HUDEP-2 (cell line): ENCODE results near the gene CCBE1.
"Not testable (repeated sequence)": the region's sequence is repeated elsewhere in the genome, so short reads cannot be mapped to it uniquely, and the experiment has no call there.

ENCODE experiments used
- DNase-seq, 76 experiments: peaks; one replicate each; lab custom pipeline; 2025; ENCODE audit not compliant: unreplicated experiment in 76 of 76; lab: John Stamatoyannopoulos, UW

The CCBE1 gene

DNA sequence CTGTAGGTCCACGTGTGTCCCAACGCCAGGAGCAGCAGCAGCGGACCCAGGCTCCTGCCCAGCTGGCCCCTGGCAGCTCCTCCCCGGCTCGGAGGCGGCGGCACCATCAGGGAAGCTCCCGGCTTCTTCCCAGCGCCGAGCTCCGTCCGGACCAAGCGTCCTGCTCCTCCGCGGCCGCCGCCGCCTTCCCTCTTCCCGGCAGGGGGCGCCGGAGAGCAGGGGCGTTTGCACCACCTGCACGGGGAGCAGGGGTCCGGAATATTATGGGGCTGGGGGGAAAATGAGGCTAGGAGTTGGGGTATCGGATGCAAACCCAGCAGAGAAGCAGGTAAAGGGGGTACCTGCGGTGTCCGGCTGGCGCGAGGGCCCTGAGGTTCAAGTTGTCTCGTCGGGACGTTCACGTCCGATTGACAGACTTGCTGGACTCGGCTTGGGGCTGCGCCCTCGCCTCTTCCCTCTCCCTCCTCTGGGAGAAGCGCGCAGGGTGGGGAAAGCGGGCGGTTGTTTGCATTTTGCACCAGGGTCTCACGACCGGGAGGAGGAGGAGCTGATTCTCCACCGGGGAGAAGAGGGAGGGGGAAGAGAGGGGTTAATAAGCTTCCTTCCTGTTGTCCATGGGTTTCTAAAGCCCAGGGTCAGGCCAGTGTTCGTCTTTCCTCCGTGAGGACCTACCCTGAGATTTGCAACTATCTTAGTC lies at the start of gene CCBE1:
CCBE1 (minus strand) TSS at position 188 of the 697 bp plus-strand sequence.
- peak in 39 of 76 experiments; percentile 1 to 67 (median 15) for DNase-seq

DNA sequence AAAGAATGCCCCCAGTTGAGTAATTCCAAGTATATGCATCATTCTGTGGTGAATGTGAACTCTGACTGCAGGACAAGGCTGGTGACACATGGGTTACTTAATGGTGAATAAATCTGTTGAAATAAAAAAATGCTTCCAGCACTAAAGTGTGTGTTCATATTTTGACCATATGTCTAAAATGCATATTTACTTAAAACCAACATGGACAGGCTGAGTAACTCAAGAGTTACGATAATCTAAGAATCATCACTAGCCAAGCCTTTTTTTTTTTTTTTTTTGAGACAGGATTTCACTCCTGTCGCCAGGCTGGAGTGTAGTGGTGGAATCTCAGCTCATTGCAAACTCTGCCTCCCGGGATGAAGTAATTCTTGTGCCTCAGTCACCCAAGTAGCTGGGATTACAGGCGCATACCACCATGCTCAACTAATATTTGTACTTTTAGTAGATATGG lies 47.1 kb upstream of the CCBE1 start:
- DNase-seq: no peak

DNA sequence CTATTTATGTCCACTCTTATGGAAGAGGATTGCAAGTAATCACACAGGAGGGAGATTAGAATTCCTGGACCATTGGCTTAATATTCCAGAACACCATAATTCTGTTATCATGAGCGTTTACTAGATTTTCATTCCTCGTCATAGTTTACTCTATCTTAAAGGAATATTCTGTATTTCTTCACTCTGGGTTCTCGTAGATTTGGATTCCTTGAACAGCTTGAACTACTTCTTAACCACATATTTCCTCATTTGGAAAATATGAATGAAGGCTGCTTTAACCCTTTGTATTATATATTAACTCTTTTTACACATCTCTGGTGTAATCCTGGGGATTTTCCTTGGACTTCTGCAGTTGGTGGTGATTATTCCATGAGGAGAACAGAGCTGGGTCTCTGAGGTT lies 46.3 kb upstream of the CCBE1 start:
- no peak for DNase-seq

DNA sequence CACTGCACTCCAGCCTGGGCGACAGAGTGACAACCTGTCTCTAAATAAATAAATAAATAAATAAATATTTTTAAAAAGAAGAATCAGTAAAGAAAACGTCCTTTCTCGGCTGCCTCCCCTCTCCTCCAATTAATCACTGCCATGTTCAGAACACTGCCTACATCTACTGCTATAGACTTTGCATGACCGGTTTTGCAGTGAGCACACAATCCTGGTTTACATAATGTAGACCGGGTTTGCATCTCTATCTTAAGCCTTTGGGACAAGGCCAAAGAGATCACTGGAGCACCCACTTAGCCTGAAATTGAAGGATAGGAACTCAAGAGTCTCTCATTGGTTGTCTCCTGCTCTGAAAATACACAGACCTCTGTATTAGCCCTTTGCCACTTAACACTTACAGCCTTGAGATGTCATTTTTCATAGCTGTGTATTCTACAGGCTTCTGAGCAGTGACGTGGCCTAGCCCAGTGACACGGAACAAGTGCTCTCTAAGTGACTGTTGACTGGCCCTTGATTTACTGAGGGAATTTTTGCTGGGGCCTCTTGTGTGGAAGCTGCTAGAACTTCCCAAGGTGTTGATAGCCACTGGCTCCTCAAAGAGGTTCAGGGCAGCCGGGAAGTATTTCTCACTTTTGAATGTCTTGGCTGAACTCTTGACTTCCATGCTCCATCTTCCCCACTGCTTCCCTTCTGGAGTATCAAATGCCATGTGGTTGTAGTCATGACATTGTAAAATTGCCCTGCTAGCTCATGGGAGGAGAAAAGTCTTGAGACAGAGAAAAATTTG lies 45.3 kb upstream of the CCBE1 start:
- no peak for DNase-seq

DNA sequence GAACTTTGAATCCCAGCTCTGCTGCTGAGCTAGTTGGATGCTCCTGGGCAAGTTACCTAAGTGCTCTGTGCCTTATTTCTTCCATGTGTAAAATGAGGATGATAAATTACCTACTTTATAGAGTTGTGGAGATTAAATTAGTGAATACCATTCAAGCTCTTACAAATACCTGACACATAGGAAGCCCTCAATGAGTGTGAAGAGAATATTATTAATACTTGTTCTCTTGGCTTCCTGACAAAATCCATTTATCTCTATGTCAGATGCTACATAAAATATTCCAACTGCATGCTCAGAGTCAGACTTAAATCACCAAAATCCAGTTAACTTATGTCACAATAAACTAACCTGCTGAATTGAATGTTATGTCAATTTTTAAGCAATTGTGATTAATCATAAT lies 42.9 kb upstream of the CCBE1 start:
- no peak for DNase-seq

DNA sequence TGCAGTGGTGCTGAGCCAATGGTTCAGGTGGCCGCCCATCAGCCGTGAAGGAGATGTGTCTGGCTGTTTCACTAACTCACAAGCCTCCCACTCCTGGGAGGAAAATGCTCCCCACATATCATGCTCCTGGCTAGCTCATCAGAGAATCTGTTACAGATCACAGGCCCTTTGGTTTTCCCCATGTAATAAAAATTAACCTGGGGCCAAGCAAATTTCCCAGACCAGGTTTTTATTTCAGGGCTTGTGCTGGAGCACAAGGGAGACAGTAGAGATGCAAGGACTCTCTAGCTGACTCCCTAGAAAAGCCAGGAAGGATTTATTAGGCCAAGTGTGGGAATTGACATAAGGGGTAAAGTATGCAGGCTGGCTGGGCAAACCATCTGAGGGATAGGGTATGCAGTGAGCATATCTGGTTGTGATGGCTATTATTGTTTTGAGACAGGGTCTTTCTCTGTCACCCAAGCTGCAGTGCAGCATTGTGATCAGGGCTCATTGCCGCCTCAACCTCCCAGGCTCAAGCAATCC lies 40.6 kb upstream of the CCBE1 start:
- no peak for DNase-seq

DNA sequence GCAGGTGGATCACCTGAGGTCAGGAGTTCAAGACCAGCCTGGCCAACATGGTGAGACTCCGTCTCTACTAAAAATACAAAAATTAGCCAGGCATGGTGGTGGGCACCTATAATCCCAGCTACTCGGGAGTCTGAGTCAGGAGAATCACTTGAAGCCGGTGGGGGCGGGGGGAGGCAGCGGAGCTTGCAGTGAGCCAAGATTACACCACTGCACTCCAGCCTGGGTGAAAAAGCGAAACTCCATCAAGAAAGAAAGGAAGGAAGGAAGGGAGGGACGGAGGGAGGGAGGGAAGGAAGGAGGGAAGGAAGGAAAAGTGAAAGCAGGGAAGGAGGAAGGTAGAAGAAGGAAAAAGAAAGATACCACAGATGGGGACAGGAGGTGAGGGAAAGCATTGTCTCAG lies 40.1 kb upstream of the CCBE1 start:
- DNase-seq: not testable (repeated sequence)

DNA sequence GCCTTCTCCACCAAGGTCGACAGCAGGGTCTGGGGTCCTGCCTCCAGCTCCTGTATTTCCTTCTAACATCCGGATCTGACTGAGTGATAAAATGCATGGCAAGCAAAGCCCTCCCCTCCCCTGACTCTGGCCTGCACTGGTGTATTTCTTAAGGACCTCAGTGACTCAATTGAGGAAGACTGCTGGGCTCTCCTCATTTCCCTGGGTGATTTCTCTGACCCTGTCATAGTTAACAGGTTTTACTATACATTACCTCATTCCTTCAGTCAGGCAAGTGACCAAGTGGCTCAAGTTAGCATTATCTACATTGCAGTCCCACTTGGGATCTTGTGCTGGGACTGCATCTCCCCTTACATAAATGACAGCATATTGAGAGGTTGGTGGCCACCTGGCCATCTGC lies 38.8 kb upstream of the CCBE1 start:
- DNase-seq: no peak

DNA sequence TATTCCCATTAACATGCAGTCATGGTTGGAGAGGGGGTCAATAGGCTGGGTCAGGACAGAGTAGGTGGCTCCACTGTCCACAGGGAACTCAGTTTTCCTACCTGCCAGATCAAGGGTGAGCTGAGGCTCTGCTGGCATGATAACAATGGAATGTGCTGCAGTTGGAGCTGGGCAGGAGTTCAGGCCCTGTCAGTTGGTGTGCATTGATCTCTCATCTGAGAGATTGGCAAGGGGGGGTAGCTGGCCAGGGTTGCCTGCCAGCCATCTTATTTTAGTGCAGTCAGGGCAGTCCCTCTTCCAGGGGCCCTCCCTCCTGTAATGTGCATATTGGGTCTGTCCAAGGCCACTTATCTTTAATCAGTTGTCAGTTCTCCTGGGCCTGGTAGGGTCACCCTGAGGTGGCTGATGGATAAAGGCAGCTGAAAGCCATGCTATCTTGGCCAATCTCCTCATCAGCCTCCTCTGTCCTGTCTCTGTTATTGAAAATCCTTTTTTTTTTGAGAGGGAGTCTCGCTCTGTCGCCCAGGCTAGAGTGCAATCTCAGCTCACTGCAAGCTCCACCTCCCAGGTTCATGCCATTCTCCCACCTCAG lies 38.1 kb upstream of the CCBE1 start:
- DNase-seq: no peak

DNA sequence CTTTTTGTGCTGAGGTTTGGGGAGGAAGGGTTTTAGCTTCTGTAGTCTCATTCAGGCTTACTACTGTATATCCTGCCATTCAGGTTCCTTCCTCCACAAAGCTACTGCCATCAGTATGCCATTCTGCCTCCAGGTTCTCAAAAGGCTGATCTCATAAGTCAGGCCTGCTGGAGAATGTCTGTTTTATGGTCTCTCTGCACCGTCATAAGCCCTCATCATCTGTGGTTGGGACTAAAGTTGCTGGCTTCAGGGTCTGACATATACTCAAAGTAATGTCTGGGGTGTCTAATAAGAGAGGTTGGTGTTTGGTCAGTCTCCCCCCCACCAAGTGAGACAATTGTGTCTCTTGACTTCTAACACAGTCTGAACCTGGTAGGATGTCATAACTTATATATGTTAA lies 36.2 kb upstream of the CCBE1 start:
- no peak for DNase-seq

DNA sequence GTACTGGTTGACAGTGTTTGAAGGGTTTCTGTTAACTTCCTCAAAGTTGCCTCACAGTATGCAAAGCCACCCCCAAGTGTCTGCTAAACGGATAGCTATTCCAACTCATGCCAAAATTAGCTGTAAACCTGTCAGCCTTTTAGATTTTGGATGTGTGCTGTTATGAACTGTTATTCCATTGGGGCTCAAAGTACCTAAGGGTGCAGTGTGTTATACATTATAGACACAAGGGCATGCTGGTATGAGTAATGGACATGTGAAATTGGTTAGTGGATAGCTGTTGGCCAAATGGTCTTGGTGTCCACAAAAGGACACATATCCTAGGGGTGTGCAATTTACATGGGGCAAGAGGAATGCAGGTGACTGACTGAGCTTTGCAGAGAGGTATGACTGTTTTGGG lies 33.7 kb upstream of the CCBE1 start:
- DNase-seq: no peak

DNA sequence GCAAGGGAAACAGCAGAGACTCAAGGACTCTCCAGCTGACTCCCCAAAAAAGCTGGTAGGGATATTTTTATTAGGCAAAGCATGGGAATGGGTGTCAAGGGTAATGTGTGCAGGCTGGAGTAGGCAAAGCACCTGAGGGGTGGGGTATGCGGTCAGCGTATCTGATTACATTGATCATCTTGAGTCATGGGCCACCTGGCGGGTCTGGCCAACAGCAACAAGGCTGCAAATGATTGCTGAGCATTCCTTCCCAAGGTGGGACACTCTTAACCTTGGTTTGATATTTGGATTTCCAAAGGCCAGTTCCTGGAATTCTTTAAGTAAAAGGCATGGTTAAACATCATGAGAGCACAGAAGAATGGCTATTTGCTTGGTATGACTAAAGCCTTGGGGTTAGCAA lies 32.6 kb upstream of the CCBE1 start:
- DNase-seq: no peak

DNA sequence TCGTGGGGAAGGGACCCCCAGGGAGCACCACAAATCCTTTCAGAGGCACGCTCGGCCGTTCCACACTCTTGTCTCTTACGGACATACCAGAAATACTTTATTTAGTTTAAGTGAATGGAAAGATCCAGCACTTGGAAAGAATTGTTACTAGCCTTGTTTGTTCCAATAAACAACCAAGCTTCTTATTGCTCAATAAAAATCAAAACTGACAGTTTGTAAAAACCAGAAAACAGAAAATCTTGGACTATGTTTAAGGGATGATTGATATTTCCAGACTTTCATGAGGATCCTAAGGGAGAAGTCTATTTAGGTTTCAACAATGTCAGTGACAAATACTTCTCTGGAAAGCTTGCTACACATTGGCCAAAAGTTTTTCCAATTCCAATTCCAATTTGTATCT lies 31.6 kb upstream of the CCBE1 start:
- DNase-seq: no peak

DNA sequence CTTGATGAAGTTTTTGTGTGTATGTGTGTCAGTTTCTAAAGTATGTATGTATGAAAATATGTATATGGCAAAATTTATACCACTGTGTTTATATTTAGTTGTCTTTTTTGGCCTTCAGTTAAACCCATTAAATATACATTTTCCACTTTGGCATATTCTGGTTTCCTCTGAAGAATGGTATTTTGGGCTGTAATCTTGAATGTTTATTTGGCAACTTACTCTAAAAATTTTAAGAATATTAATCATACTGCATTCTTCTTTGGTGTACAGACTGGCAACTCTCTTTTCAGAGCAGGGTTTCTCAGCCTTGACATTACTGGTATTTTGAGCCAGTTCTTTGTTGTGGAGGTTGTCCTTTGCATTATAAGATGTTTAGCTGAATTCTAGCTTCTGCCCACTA lies 27.9 kb upstream of the CCBE1 start:
- no peak for DNase-seq

DNA sequence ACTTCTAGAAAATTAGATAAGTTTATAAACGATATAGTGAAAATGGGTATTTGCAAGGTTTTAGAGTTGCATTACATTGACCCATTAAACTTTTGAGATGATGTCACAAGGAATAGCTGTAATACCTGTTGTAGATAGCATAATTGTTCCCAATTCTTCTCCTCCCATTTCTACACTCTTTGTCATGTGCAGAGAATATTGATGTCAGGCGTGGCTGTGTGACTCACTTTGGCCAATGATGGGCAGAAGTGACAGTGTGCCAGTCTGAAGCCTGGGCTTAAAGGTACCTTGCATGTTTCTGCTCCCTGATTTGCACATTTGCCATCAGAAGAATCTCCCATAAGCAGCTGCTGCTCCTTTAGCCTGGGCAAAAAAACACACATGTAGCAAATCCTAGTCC lies 26.9 kb upstream of the CCBE1 start:
- DNase-seq: no peak

DNA sequence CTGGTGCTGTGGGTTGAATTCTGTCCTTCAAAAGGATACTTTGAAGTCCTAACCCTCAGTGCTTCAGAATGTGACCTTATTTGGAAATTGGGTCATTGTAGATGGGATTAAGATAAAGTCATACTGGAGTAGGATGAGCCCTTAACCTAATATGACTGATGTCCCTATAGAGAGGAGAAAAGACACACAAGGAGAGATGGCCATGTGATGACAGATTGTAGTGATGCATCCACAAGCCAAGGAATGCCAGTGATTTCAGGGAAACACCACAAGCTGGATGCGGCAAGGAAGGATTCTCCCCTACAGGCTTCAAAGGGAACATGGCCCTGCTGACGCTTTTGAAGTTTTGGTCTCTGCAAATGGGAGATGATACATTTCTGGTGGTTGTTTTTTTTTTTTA lies 24.7 kb upstream of the CCBE1 start:
- no peak for DNase-seq

DNA sequence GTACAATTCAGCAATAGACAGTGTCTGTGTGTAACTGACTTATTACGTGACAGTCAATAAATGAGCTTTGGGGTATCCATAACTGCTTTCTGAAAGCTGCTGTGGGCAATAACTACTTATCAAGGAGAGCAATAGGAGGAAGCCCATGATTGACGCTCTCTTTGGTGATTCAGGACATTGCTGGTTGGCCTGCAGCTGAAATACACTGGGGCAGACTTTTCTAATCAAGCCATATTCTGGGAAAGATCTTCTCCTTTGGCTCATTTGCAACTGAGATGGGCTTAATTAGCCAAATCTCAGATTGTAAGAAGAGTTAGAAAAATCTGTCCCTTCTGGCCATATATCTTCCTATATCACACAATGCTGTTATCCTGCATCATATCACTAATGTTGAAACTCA lies 24.0 kb upstream of the CCBE1 start:
- no peak for DNase-seq

DNA sequence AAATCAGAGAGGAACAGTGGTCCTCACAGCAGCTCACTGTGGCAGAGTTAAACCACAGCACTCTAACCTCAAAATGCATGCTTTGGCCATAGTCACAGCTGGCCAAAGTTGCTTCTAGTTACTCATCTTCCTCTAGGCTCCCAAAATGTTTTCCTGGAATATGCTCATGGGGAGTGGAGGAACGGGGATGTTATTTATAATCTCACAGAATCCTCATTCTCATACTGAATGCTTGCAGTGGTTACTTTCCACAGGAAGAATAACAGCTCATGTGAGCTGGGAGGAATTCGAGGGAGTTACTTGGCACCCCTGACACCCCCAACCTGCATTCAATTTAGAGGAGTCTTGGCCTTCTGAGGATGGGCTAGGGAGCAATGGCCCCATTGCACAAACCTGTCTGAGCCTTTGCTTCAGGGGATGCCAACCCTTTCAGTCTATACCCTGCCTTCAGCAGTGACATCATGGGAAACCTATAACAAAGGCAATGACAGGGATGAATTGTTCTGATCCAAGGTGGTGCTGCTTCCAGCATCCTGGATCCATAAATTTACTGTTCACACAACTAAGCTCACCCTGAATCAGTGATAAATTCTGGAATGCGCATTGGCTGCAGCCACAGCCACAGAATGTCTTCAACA lies 22.4 kb upstream of the CCBE1 start:
- no peak for DNase-seq

DNA sequence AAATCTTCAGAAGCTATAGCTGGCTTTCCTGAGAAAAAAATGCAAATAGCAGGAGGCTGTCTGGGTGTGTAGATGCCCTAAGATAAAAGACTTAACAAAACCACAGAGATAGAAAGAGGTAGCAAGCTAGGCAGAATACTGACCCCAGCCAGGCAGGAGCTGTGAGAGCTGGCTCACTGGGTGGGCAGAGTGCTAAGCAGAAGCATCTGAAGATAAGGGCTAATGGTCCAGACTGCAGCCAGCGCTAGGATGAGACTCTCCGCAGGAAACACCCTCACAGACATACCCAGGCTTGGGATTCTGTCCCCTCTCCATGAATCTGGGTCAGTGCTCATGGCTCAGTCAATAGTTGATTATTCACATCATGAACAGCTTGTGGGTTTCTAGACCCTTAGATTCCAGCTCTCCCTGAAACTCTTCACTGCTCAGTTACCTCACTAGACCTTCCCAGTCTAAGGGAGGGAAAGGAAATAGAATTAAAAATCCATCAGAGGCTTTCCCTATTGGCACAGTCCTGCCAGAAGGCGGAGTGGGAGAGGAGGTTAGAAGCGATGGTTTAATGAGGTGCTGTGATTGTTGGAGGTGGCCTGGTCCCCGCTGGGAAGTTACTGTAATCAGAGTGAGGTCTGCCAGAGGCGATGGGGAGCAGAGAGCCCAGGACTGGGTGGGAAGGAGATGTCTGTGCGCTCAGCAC lies 21.4 kb upstream of the CCBE1 start:
- DNase-seq: no peak

DNA sequence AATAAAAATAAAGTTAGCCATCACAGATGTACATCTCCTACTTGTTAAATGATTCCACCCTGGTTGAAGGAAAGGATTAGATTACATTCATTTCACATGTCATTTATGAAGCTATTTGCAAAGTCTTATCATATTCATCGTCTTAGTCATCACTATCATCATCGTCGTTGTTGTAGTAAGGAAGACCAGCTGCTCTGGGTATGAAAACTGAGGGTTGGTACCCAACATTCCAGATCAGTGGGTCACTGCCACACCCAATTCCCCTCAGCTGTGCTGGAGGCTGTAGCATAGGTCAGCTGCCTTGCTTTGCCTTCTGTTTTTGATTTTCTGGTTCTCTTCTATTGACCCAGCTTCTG lies 20.9 kb upstream of the CCBE1 start:
- no peak for DNase-seq

DNA sequence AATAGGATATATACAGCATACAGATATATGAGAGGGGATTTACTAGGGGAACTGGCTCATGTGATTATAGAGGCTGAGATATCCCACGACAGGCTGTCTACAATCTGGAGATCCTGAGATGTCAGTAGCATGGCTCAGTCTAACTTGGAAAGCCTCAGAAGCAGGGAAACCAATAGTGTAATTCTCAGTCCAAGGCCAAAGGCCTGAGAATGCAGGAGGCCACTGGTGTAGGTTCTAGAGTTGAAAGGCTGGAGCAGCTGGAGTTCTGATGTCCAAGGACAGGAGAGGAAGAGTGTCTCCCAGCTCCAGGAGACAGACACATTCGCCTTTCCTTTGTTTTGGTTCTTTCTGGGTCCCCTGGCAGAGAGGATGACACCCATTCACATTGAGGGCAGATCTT lies 20.1 kb upstream of the CCBE1 start:
- DNase-seq: no peak
